ENCODE results near the gene ZNF521. TPM values are rescaled to one million over a fixed set of nuclear protein-coding genes. Genes with fewer than 3 reads are reported as not detected.

ZNF521 gene
- total and polyA plus RNA-seq, 2 experiments from 2014 or later: 3.1 to 9.2 TPM

GRCh38 chr18:25236736-25237135 is 115.2 kb downstream of the ZNF521 start:
- Histone ChIP-seq H3K27ac (ENCODE audit: low read depth) (no peak overlapping the region), H3K79me2 (replicated peaks; ENCODE audit: insufficient read depth) (no peaks in the 10 kb centered on the region), H3F3A (replicated peaks; ENCODE audit: low read depth) (no peaks in the 10 kb centered on the region), H2AFZ (no peak overlapping the region), H3K4me1 (ENCODE audit: insufficient read depth) (no peaks in the 10 kb centered on the region), H3K4me3 (no peak overlapping the region), H3K27me3 (ENCODE audit: insufficient read depth) (no peaks in the 10 kb centered on the region), H3K4me2 (no peak overlapping the region), H3K9me2 (ENCODE audit: insufficient read depth) (no peaks in the 10 kb centered on the region), H4K20me1 (replicated peaks; ENCODE audit: insufficient read depth) (no peaks in the 10 kb centered on the region), H3K36me3 (ENCODE audit: insufficient read depth) (no peaks in the 10 kb centered on the region)
- ATAC-seq (no peak), DNase-seq (ENCODE audit: low spot score) (no peak)
- Mint-ChIP-seq H3K27ac (no peak overlapping the region), H3K4me1 (peaks cover 4% of the 10 kb centered on the region; the same call in 2 of the 3 replicates), H3K27me3 (ENCODE audit: insufficient read depth, low read depth, poor library complexity) (no peaks in the 10 kb centered on the region), H3K36me3 (ENCODE audit: low read depth) (no peaks in the 10 kb centered on the region), H3K9me3 (no peaks in the 10 kb centered on the region), H3K4me3 (no peak overlapping the region)
- TF ChIP-seq CREB1 (CRISPR knock-in tag; IDR thresholded peaks at IDR 0.05; ENCODE audit: low read depth) (no peak), JUNB (IDR thresholded peaks at IDR 0.05; ENCODE audit: unreplicated experiment) (no peak), ZNF462 (CRISPR knock-in tag; IDR thresholded peaks at IDR 0.05) (no peak), ZNF331 (CRISPR knock-in tag; IDR thresholded peaks at IDR 0.05; ENCODE audit: low read depth) (no peak), ETS1 (IDR thresholded peaks at IDR 0.05) (no peak), STAT1 (IDR thresholded peaks at IDR 0.05; ENCODE audit: unreplicated experiment) (no peak), REST (IDR thresholded peaks at IDR 0.05; ENCODE audit: unreplicated experiment) (no peak), EZH2 (IDR thresholded peaks at IDR 0.05; ENCODE audit: low read depth, unreplicated experiment) (no peak), CTCF (conservative IDR thresholded peaks at IDR 0.05; ENCODE audit: low read depth in 2 of 2) (no peak), ZNF114 (CRISPR knock-in tag; IDR thresholded peaks at IDR 0.05) (no peak), POLR2AphosphoS5 (IDR thresholded peaks at IDR 0.05; ENCODE audit: low read depth) (no peak), NANOG (IDR thresholded peaks at IDR 0.05; ENCODE audit: borderline replicate concordance) (no peak), EZH2phosphoT487 (IDR thresholded peaks at IDR 0.05; ENCODE audit: unreplicated experiment) (no peak)

Measured in GM23338 (cell line).